Thoracic aorta (tissue), 2 donors: ENCODE measurements around the gene RASSF6. TPM values are rescaled to one million over a fixed set of nuclear protein-coding genes. Genes with fewer than 3 reads are reported as not detected.
"Not testable (repeated sequence)": the region's sequence is repeated elsewhere in the genome, so short reads cannot be mapped to it uniquely, and the experiment has no call there.

Experiments
- ATAC-seq: fragments of 150-250 bp; one replicate; pipeline ENCODE4 v1.8.0; 2017; ENCODE audit warnings: low read depth; ENCODE audit not compliant: insufficient number of reproducible peaks, low FRiP score
- DNase-seq: peaks from one replicate; pipeline ENCODE4 v3.0.0-alpha.2; 2020; ENCODE audit warnings: low spot score
- H3K27ac ChIP-seq, 2 donors: fragments of 200-600 bp; sonication (generic); 1 replicate in 1 of 2; 2 replicates in 1 of 2; pipeline ENCODE4 v1.5.1; 2016; ENCODE audit warnings: mild to moderate bottlenecking in 2 of 2, moderate library complexity in 2 of 2
- H3K27me3 ChIP-seq: fragments of 200-600 bp; sonication (generic); replicated peaks from 2 replicates; pipeline ENCODE4 v1.6.0; 2016; ENCODE audit warnings: mild to moderate bottlenecking; ENCODE audit not compliant: insufficient read depth
- H3K36me3 ChIP-seq: fragments of 200-600 bp; sonication (generic); one replicate; pipeline ENCODE4 v1.5.1; 2016
- H3K4me1 ChIP-seq, 2 donors: fragments of 200-600 bp; sonication (generic); 1 replicate in 1 of 2; 2 replicates in 1 of 2; pipeline versions ENCODE4 v1.5.1 to v1.6.0; 2016; ENCODE audit warnings: low read depth in 2 of 2, mild to moderate bottlenecking in 1 of 2; ENCODE audit not compliant: control insufficient read depth in 1 of 2
- H3K4me3 ChIP-seq: fragments of 200-600 bp; sonication (generic); 2 replicates; pipeline ENCODE4 v1.5.1; 2016; ENCODE audit warnings: mild to moderate bottlenecking
- H3K9me3 ChIP-seq: fragments of 200-600 bp; sonication (generic); 2 replicates; pipeline ENCODE4 v1.5.1; 2016
- CTCF ChIP-seq: fragments of 200-600 bp; sonication (generic); IDR thresholded peaks from one replicate; pipeline ENCODE4 v1.5.1; 2019; ENCODE audit warnings: antibody characterized with exemption
- total RNA-seq, 2 donors: library from RNA; depleted of rRNA; stranded (reverse); fragments of >200 nt; gene quantifications; one replicate each; pipeline versions ENCODE4 v1.1.0 to v1.2.3, GENCODE V29; 2016

RASSF6 gene
- total RNA-seq, 2 donors from 2014 or later, result 0.56 TPM; not detected in 1

DNA sequence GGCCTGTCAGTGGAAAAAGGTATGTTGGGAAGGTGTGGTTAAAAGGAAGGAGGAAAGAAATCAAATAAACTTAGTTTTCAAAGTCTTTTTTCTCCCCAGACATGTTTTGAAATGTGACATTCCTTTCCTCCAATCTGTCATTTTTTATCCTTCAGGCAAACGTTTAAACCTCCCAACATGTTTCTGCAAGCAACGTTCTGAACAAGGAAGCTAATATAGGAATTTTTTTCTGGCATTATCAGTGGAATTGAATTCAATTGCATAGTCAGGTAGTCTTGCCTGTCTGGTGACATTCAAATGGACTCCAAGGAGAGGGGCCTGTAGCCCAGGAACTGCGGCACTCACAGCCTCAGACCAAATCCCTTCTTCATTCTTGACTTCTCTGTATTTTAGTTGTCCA lies 30.0 kb upstream of the RASSF6 start:
- H3K36me3 ChIP-seq, result no peaks in the 10 kb centered on the region
- H3K4me3 ChIP-seq, result no peak overlapping the region
- H3K27ac ChIP-seq, result no peak overlapping the region
- DNase-seq (no peak), ATAC-seq (no peak)
- H3K27me3 ChIP-seq, result no peaks in the 10 kb centered on the region
- peaks cover 0 to 12% of the 10 kb centered on the region in 2 donors for H3K4me1 ChIP-seq
- no peak for TF ChIP-seq CTCF
- H3K9me3 ChIP-seq, result no peaks in the 10 kb centered on the region

GRCh38 chr4:73648478-73648877 lies 28.2 kb upstream of the RASSF6 start:
- ATAC-seq (no peak), DNase-seq (no peak)
- H3K9me3 ChIP-seq, result no peaks in the 10 kb centered on the region
- H3K4me1 ChIP-seq, result peaks cover 0 to 12% of the 10 kb centered on the region in 2 donors
- no peaks in the 10 kb centered on the region for H3K36me3 ChIP-seq
- no peak overlapping the region for H3K4me3 ChIP-seq
- TF ChIP-seq CTCF, result no peak
- H3K27ac ChIP-seq, result no peak overlapping the region
- H3K27me3 ChIP-seq, result no peaks in the 10 kb centered on the region

GRCh38 chr4:73646117-73646516 lies 25.9 kb upstream of the RASSF6 start:
- ATAC-seq (no peak), DNase-seq (no peak)
- Histone ChIP-seq H3K4me1 (peaks cover 0 to 2% of the 10 kb centered on the region in 2 donors), H3K27ac (no peak overlapping the region), H3K36me3 (no peaks in the 10 kb centered on the region), H3K27me3 (no peaks in the 10 kb centered on the region), H3K4me3 (no peak overlapping the region), H3K9me3 (no peaks in the 10 kb centered on the region)
- no peak for TF ChIP-seq CTCF

DNA sequence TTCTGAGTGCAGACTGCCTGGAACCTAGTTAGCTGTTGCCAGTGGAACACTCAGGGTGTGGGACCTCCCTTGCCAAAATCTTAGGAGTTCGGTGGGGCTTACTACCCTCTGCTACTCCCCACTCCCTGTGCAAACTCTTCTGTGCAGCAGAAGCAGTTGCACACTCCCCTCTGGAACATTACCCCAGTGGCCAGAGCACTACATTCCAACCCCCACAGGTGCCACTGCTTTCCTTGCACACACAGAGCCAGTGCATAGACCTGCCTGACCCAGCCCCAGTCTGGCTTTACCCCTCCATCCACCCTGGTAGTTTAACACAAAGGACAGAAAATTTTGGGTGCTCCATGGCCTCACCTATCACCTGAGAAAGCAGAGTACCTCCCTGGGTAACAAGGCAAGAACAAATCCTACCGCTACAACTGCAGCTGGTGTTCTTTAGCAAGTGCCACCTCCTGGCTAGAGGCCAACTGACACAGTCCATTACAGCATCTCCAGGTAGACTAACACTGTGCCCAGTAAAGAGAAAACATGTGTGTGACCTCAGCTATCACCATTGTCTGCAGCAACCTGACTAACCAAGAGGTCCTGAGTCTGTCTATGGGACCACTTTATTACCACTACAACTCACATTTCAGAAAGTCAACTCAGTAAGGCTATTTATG lies 11.5 kb upstream of the RASSF6 start:
- Histone ChIP-seq H3K4me1 (no peaks in the 10 kb centered on the region), H3K27ac (no peak overlapping the region), H3K9me3 (no peaks in the 10 kb centered on the region), H3K4me3 (no peak overlapping the region), H3K27me3 (no peaks in the 10 kb centered on the region), H3K36me3 (no peaks in the 10 kb centered on the region)
- DNase-seq (no peak), ATAC-seq (no peak)
- TF ChIP-seq CTCF, result no peak

- H3K9me3 ChIP-seq, DNase-seq, H3K27ac ChIP-seq, H3K27me3 ChIP-seq, H3K4me1 ChIP-seq, H3K36me3 ChIP-seq, H3K4me3 ChIP-seq, ATAC-seq: not testable (repeated sequence)
These were observed 8.6 kb upstream of the RASSF6 start for GRCh38 chr4:73628834-73629233.

- Histone ChIP-seq H3K4me3 (no peak overlapping the region), H3K27ac (no peak overlapping the region), H3K9me3 (no peaks in the 10 kb centered on the region), H3K27me3 (no peaks in the 10 kb centered on the region), H3K36me3 (no peaks in the 10 kb centered on the region), H3K4me1 (no peaks in the 10 kb centered on the region)
- DNase-seq (no peak), ATAC-seq (no peak)
- no peak for TF ChIP-seq CTCF
These were observed 1.1 kb upstream of the RASSF6 start for GRCh38 chr4:73621357-73621756.
